HCT116 (cell line): Measurements from ENCODE around the gene RNF220. TPM values are rescaled to one million over a fixed set of nuclear protein-coding genes. Genes with fewer than 3 reads are reported as not detected.

Experiments
- ATAC-seq: fragments of 200-7000 bp; cut with Tn5 transposase; 2 replicates; pipeline ENCODE4 v1.9.1; 2020; ENCODE audit warnings: mild to moderate bottlenecking, moderate library complexity
- BruUV-seq: library from RNA; stranded (reverse); fragments of 400-500 nt; replicated peaks from 2 replicates; lab custom pipeline; 2021; lab: Mats Ljungman, UMichigan
- CTCF ChIA-PET: fragments of 300-600 bp; sonication (Branson Sonifier 250); formaldehyde crosslinking; loops from one replicate; lab custom pipeline; 2021; ENCODE audit warnings: antibody characterized with exemption; lab: Charles Lee
- POLR2A ChIA-PET: fragments of 300-600, 350-600 bp; sonication (Branson Sonifier 250); formaldehyde crosslinking; loops from one replicate; lab custom pipeline; 2021; ENCODE audit warnings: antibody characterized with exemption; lab: Charles Lee
- RAD21 ChIA-PET, 2 experiments: fragments of 300-600 bp; sonication (Branson Sonifier 250); formaldehyde crosslinking; loops; one replicate each; lab custom pipeline; 2023; ENCODE audit warnings: low total read pairs in 2 of 2; ENCODE audit not compliant: uncharacterized antibody in 2 of 2, unreplicated experiment in 2 of 2, low non-redundant PET in 1 of 2; lab: Charles Lee
- DNase-seq: peaks from one replicate; pipeline ENCODE4 v3.0.0-alpha.2; 2010; ENCODE audit warnings: low read depth, low spot score
- H2AFZ ChIP-seq: fragments of 200-600 bp; shearing (Covaris generic), sonication (generic); 2 replicates; pipeline ENCODE4 v1.6.1; 2017; ENCODE audit warnings: low read depth, mixed run types, mixed read lengths, antibody characterized with exemption, low read length; ENCODE audit not compliant: poor library complexity, severe bottlenecking
- H3K27ac ChIP-seq: 2 replicates; pipeline ENCODE4 v1.5.1; 2012; ENCODE audit warnings: low read depth, low read length
- H3K27me3 ChIP-seq: fragments of 200-600 bp; sonication (generic); 2 replicates; pipeline ENCODE4 v1.6.1; 2016; ENCODE audit warnings: mixed run types, low read length, mixed read lengths; ENCODE audit not compliant: insufficient read depth
- H3K36me3 ChIP-seq, 2 experiments: fragments of 200-500 bp in 1 of 2; fragments of 200-600 bp in 1 of 2; sonication (Bioruptor generic) in 1 of 2; sonication (generic) in 1 of 2; 2 replicates each; pipeline versions ENCODE4 v1.5.1 to v1.6.1; 2014 to 2016; ENCODE audit warnings: low read length in 2 of 2, inconsistent platforms in 1 of 2, mixed read lengths in 1 of 2, mixed run types in 1 of 2; ENCODE audit not compliant: insufficient read depth in 2 of 2, control insufficient read depth in 1 of 2
- H3K4me1 ChIP-seq, 2 experiments: fragments of 200-600 bp in 1 of 2; sonication (generic) in 1 of 2; 2 replicates each; pipeline versions ENCODE4 v1.5.1 to v1.6.1; 2012 to 2017; ENCODE audit warnings: low read length in 2 of 2, inconsistent platforms in 1 of 2, mild to moderate bottlenecking in 1 of 2, mixed read lengths in 1 of 2, mixed run types in 1 of 2, moderate library complexity in 1 of 2; ENCODE audit not compliant: insufficient read depth in 2 of 2, control insufficient read depth in 1 of 2
- H3K4me2 ChIP-seq: fragments of 200-600 bp; sonication (generic); 2 replicates; pipeline ENCODE4 v1.6.1; 2017; ENCODE audit warnings: mixed run types, low read length, mixed read lengths
- H3K4me3 ChIP-seq, 2 experiments: fragments of 200-600 bp in 1 of 2; sonication (generic) in 1 of 2; replicated peaks in 1 of 2; 2 replicates each; pipeline ENCODE4 v1.5.1; 2011 to 2016; ENCODE audit warnings: low read length in 2 of 2, control low read depth in 1 of 2, low read depth in 1 of 2, mild to moderate bottlenecking in 1 of 2, mixed read lengths in 1 of 2, mixed run types in 1 of 2
- H3K79me2 ChIP-seq: fragments of 200-600 bp; sonication (generic); 2 replicates; pipeline ENCODE4 v1.6.1; 2017; ENCODE audit warnings: mild to moderate bottlenecking, mixed run types, low read length, moderate library complexity, mixed read lengths; ENCODE audit not compliant: insufficient read depth
- H3K9ac ChIP-seq: fragments of 200-600 bp; sonication (generic); 2 replicates; pipeline ENCODE4 v1.6.1; 2016; ENCODE audit warnings: low read length, mixed read lengths
- H3K9me2 ChIP-seq: fragments of 200-600 bp; sonication (generic), shearing (Covaris generic); 2 replicates; pipeline ENCODE4 v1.6.1; 2017; ENCODE audit warnings: mixed run types, mild to moderate bottlenecking, moderate library complexity; ENCODE audit not compliant: insufficient read depth
- H3K9me3 ChIP-seq, 2 experiments: fragments of 200-500 bp in 1 of 2; fragments of 200-600 bp in 1 of 2; sonication (Bioruptor generic) in 1 of 2; sonication (generic) in 1 of 2; 2 replicates each; pipeline ENCODE4 v1.6.1; 2014 to 2017; ENCODE audit warnings: low read length in 2 of 2, mixed read lengths in 2 of 2, inconsistent platforms in 1 of 2, low read depth in 1 of 2, mild to moderate bottlenecking in 1 of 2, mixed run types in 1 of 2, moderate library complexity in 1 of 2; ENCODE audit not compliant: control insufficient read depth in 1 of 2, insufficient read depth in 1 of 2
- H4K20me1 ChIP-seq: fragments of 200-600 bp; sonication (generic), shearing (Covaris generic); 2 replicates; pipeline ENCODE4 v1.6.1; 2017; ENCODE audit warnings: mixed run types, mild to moderate bottlenecking, moderate library complexity; ENCODE audit not compliant: insufficient read depth
- ATF3 ChIP-seq: IDR thresholded peaks from 2 replicates; pipeline ENCODE4 v1.6.1; 2012
- CTCF ChIP-seq, 3 experiments: fragments of 200-600 bp in 1 of 3; sonication (generic) in 1 of 3; IDR thresholded peaks in 2 of 3; conservative IDR thresholded peaks in 1 of 3; 2 replicates each; pipeline ENCODE4 v1.5.1; 2012 to 2017; ENCODE audit warnings: low read depth in 2 of 3, low read length in 2 of 3, antibody characterized with exemption in 1 of 3, borderline replicate concordance in 1 of 3, control low read depth in 1 of 3, mild to moderate bottlenecking in 1 of 3, mixed read lengths in 1 of 3, mixed run types in 1 of 3, moderate library complexity in 1 of 3; ENCODE audit not compliant: insufficient read depth in 1 of 3
- EGR1 ChIP-seq: IDR thresholded peaks from 2 replicates; pipeline ENCODE4 v1.6.1; 2012; ENCODE audit warnings: low read depth
- ELF1 ChIP-seq: IDR thresholded peaks from 2 replicates; pipeline ENCODE4 v1.6.1; 2012; ENCODE audit warnings: low read depth, borderline replicate concordance
- EZH2 ChIP-seq: fragments of 200-600 bp; sonication (generic); IDR thresholded peaks from 2 replicates; pipeline ENCODE4 v1.6.1; 2017; ENCODE audit warnings: antibody characterized with exemption, mixed run types
- EZH2phosphoT487 ChIP-seq: fragments of 200-600 bp; IDR thresholded peaks from 2 replicates; pipeline ENCODE4 v1.6.1; 2018; ENCODE audit warnings: antibody characterized with exemption, borderline replicate concordance
- JUND ChIP-seq: IDR thresholded peaks from 2 replicates; pipeline ENCODE4 v1.6.1; 2012
- MAX ChIP-seq: IDR thresholded peaks from 2 replicates; pipeline ENCODE4 v1.6.1; 2012
- POLR2AphosphoS5 ChIP-seq: IDR thresholded peaks from 2 replicates; pipeline ENCODE4 v1.6.1; 2011; ENCODE audit warnings: mild to moderate bottlenecking, low read depth, low read length, moderate library complexity
- RAD21 ChIP-seq: IDR thresholded peaks from 2 replicates; pipeline ENCODE4 v1.6.1; 2012; ENCODE audit warnings: low read depth, mild to moderate bottlenecking
- SIN3A ChIP-seq: IDR thresholded peaks from 2 replicates; pipeline ENCODE4 v1.6.1; 2012; ENCODE audit warnings: low read depth
- SP1 ChIP-seq: IDR thresholded peaks from 2 replicates; pipeline ENCODE4 v1.6.1; 2012; ENCODE audit warnings: low read depth
- TCF7L2 ChIP-seq: IDR thresholded peaks from 2 replicates; pipeline ENCODE4 v1.7.0; 2011; ENCODE audit warnings: borderline replicate concordance, inconsistent platforms; ENCODE audit not compliant: insufficient read depth, insufficient read length; ENCODE audit errors: extremely low read depth
- ZBTB33 ChIP-seq: IDR thresholded peaks from 2 replicates; pipeline ENCODE4 v1.6.1; 2011; ENCODE audit warnings: mild to moderate bottlenecking, low read length, moderate library complexity; ENCODE audit not compliant: insufficient replicate concordance; ENCODE audit errors: extremely low read depth
- ZFX ChIP-seq: fragments of 450-650 bp; IDR thresholded peaks from 2 replicates; pipeline ENCODE4 v1.6.1; 2017
- ZNF274 ChIP-seq: fragments of 200-500 bp; sonication (Bioruptor generic); IDR thresholded peaks from 2 replicates; pipeline ENCODE4 v1.6.1; 2014; ENCODE audit warnings: mild to moderate bottlenecking, low read depth, low read length, inconsistent platforms
- intact Hi-C: fragments of 100-400 bp; cut with micrococcal nuclease; formaldehyde crosslinking; loops from 2 replicates; pipeline ENCODE4 v1.10.0; 2022
- total RNA-seq: library from RNA; stranded (reverse); gene quantifications from one replicate; pipeline ENCODE4 v1.2.1, GENCODE V29; 2021; ENCODE audit not compliant: unreplicated experiment

Gene RNF220
- total RNA-seq, 1 experiment from 2014 or later: 84.5 TPM

GRCh38 chr1:44634606-44635189, 229.6 kb downstream of the RNF220 start (continued):
- TF ChIP-seq ZBTB33: no peak
- no peak for TF ChIP-seq SIN3A
- no peak for TF ChIP-seq EZH2
- no peak for TF ChIP-seq JUND
- TF ChIP-seq ELF1: no peak
- no peak for TF ChIP-seq SP1

GRCh38 chr1:44635439-44635838, 230.4 kb downstream of the RNF220 start:
- no peaks in the 10 kb centered on the region for H3K27me3 ChIP-seq
- ChIA-PET RAD21 (no interaction called here), POLR2A (no interaction called here), CTCF (no interaction called here)
- no peak overlapping the region for H3K9ac ChIP-seq
- DNase-seq (no peak), ATAC-seq (no peak)
- H3K36me3 ChIP-seq: peaks cover 17 to 65% of the 10 kb centered on the region in 2 experiments; a peak in 3 of 4 replicates
- no peak overlapping the region for H3K4me3 ChIP-seq
- no peak overlapping the region for H3K4me2 ChIP-seq
- no peak overlapping the region for H2AFZ ChIP-seq
- 0 out of 2 replicates have a peak, but pooled peaks cover 2% of the 10 kb centered on the region for H3K9me2 ChIP-seq
- H4K20me1 ChIP-seq: no peaks in the 10 kb centered on the region
- H3K27ac ChIP-seq: no peak overlapping the region
- intact Hi-C loops: no loop called here
- peaks cover 33% of the 10 kb centered on the region for H3K79me2 ChIP-seq
- no peak for TF ChIP-seq TCF7L2
- no peak for TF ChIP-seq CTCF (IDR thresholded peaks at IDR 0.05 in 2 of 3, conservative IDR thresholded peaks at IDR 0.05 in 1 of 3; ENCODE audit: borderline replicate concordance in 1 of 3, insufficient read depth in 1 of 3, low read depth in 2 of 3, low read length in 2 of 3)
- TF ChIP-seq ZBTB33: no peak
- TF ChIP-seq RAD21: no peak
- no peak for TF ChIP-seq SIN3A
- no peak for TF ChIP-seq EGR1
- no peak for TF ChIP-seq ELF1
- TF ChIP-seq MAX: no peak
- no peak for TF ChIP-seq ATF3
- TF ChIP-seq ZNF274: no peak
- TF ChIP-seq POLR2AphosphoS5: no peak
- TF ChIP-seq EZH2phosphoT487: no peak
- TF ChIP-seq EZH2: no peak
- no peak for TF ChIP-seq ZFX
- peaks cover 5 to 22% of the 10 kb centered on the region in 2 experiments; a peak in 3 of 4 replicates for H3K4me1 ChIP-seq
- no TSS peak for BruUV-seq
- H3K9me3 ChIP-seq: no peaks in the 10 kb centered on the region
